ENCODE measurements around the gene RASGRF1. TPM values are rescaled to one million over a fixed set of nuclear protein-coding genes. Genes with fewer than 3 reads are reported as not detected.
A peak's percentile ranks its signal among the peaks of the same experiment; 100 is the strongest.

RASGRF1 gene
- total RNA-seq, 4 donors from 2014 or later = 0.80 TPM; not detected in 3

- Histone ChIP-seq H3K27me3 (no peaks in the 10 kb centered on the region), H3K36me3 (no peaks in the 10 kb centered on the region), H3K27ac (no peak overlapping the region), H3K4me3 (no peak overlapping the region), H3K9me3 (no peaks in the 10 kb centered on the region), H3K4me1 (peaks cover 42% of the 10 kb centered on the region)
- 87% methylated on average over 13 of the region's 15 CpGs for WGBS
- DNase-seq (ENCODE audit: low spot score in 2 of 2) = no peak
- TF ChIP-seq EP300 (IDR thresholded peaks at IDR 0.05) = no peak
- no peak for TF ChIP-seq POLR2AphosphoS5 (IDR thresholded peaks at IDR 0.05)
- TF ChIP-seq CTCF (IDR thresholded peaks at IDR 0.05) = no peak
- TF ChIP-seq POLR2A (IDR thresholded peaks at IDR 0.05) = no peak
These were observed 98.7 kb downstream of the RASGRF1 start for GRCh38 chr15:78991879-78992278.

- Histone ChIP-seq H3K27ac (no peak overlapping the region), H3K36me3 (no peaks in the 10 kb centered on the region)
- no peak for TF ChIP-seq EP300 (IDR thresholded peaks at IDR 0.05)
- no peak for TF ChIP-seq CTCF (IDR thresholded peaks at IDR 0.05)
- TF ChIP-seq POLR2AphosphoS5 (IDR thresholded peaks at IDR 0.05) = no peak
- TF ChIP-seq POLR2A (IDR thresholded peaks at IDR 0.05) = no peak
These were observed 99.1 kb downstream of the RASGRF1 start for GRCh38 chr15:78991476-78991875.

GRCh38 chr15:78990278-78990677 lies 100.3 kb downstream of the RASGRF1 start:
- H3K27ac ChIP-seq = no peak overlapping the region
- no peaks in the 10 kb centered on the region for H3K27me3 ChIP-seq
- 63% methylated on average over 1 of the region's 1 CpG for WGBS
- no peaks in the 10 kb centered on the region for H3K36me3 ChIP-seq
- DNase-seq (ENCODE audit: low spot score in 2 of 2) = no peak
- no peak for TF ChIP-seq POLR2A (IDR thresholded peaks at IDR 0.05)
- no peak for TF ChIP-seq POLR2AphosphoS5 (IDR thresholded peaks at IDR 0.05)
- no peak for TF ChIP-seq CTCF (IDR thresholded peaks at IDR 0.05)
- TF ChIP-seq EP300 (IDR thresholded peaks at IDR 0.05) = no peak
- no peak overlapping the region for H3K4me3 ChIP-seq
- no peaks in the 10 kb centered on the region for H3K9me3 ChIP-seq
- peaks cover 42% of the 10 kb centered on the region for H3K4me1 ChIP-seq

More at GRCh38 chr15:78991476-78991875, 99.1 kb downstream of the RASGRF1 start:
- Histone ChIP-seq H3K4me3 (no peak overlapping the region), H3K4me1 (peaks cover 42% of the 10 kb centered on the region), H3K9me3 (no peaks in the 10 kb centered on the region), H3K27me3 (no peaks in the 10 kb centered on the region)
- WGBS = 85% methylated on average over 10 of the region's 10 CpGs
- DNase-seq (ENCODE audit: low spot score in 2 of 2) = no peak

- WGBS = 88% methylated on average over 9 of the region's 9 CpGs
- no peak for DNase-seq (ENCODE audit: low spot score in 2 of 2)
- Histone ChIP-seq H3K4me1 (peaks cover 42% of the 10 kb centered on the region), H3K4me3 (no peak overlapping the region), H3K27ac (peak overlapping the region; percentile 75), H3K36me3 (no peaks in the 10 kb centered on the region), H3K9me3 (no peaks in the 10 kb centered on the region), H3K27me3 (no peaks in the 10 kb centered on the region)
- TF ChIP-seq POLR2AphosphoS5 (IDR thresholded peaks at IDR 0.05) = no peak
- TF ChIP-seq EP300 (IDR thresholded peaks at IDR 0.05) = no peak
- no peak for TF ChIP-seq POLR2A (IDR thresholded peaks at IDR 0.05)
- TF ChIP-seq CTCF (IDR thresholded peaks at IDR 0.05) = no peak
These were observed 100.8 kb downstream of the RASGRF1 start for GRCh38 chr15:78989701-78990240.

GRCh38 chr15:78988361-78988911 lies 102.1 kb downstream of the RASGRF1 start:
- Histone ChIP-seq H3K27me3 (no peaks in the 10 kb centered on the region), H3K4me3 (no peak overlapping the region), H3K27ac (peak overlapping the region; percentile 75), H3K9me3 (no peaks in the 10 kb centered on the region), H3K36me3 (no peaks in the 10 kb centered on the region), H3K4me1 (peaks cover 42% of the 10 kb centered on the region)
- DNase-seq (ENCODE audit: low spot score in 2 of 2) = peak; percentile 92 to 93
- WGBS = 3% methylated on average over 5 of the region's 7 CpGs
- TF ChIP-seq POLR2A (IDR thresholded peaks at IDR 0.05) (no peak), CTCF (IDR thresholded peaks at IDR 0.05) (no peak), POLR2AphosphoS5 (IDR thresholded peaks at IDR 0.05) (peak in 2 of 3 donors; percentile 19 to 61), EP300 (IDR thresholded peaks at IDR 0.05) (no peak)
